Activated T-cell treated with anti-CD3 and anti-CD28 coated beads for 48 hours (primary cell): ENCODE data around the gene RPL11.
"Not testable (repeated sequence)": the region's sequence is repeated elsewhere in the genome, so short reads cannot be mapped to it uniquely, and the experiment has no call there.

Experiments used
- DNase-seq: peaks from one replicate; pipeline ENCODE4 v3.0.0-alpha.2; 2020; ENCODE audit warnings: low read depth

Gene RPL11

GRCh38 chr1:23732363-23733224, 41.0 kb downstream of the RPL11 start:
- DNase-seq, result no peak

- not testable (repeated sequence) for DNase-seq
Observed at GRCh38 chr1:23733281-23733680, 41.7 kb downstream of the RPL11 start.

- no peak for DNase-seq
Observed at GRCh38 chr1:23736437-23737134, 45.0 kb downstream of the RPL11 start.

GRCh38 chr1:23741609-23742008, 50.0 kb downstream of the RPL11 start:
- no peak for DNase-seq

GRCh38 chr1:23742670-23743286, 51.2 kb downstream of the RPL11 start:
- no peak for DNase-seq

GRCh38 chr1:23743287-23744152, 51.9 kb downstream of the RPL11 start, which contains the start of gene ELOA:
ELOA (plus strand) TSS chr1:23743471; CDS start chr1:23743504, 33 bp downstream.
- DNase-seq, result peak; percentile 78

GRCh38 chr1:23745515-23745914, 53.9 kb downstream of the RPL11 start:
- DNase-seq, result no peak
